ENCODE data around the gene USP47.

The USP47 gene

GRCh38 chr11:11975201-11976092 lies 133.7 kb downstream of the USP47 start:
- WGBS, 2 donors (ENCODE audit: extremely low coverage in 2 of 2, insufficient read length in 2 of 2, insufficient replicate concordance in 1 of 2) = no CpG with 5 or more reads among the region's 11 CpGs
- no peak overlapping the region for H4K8ac ChIP-seq (ENCODE audit: low read depth, low read length)
- no peak overlapping the region for H3K4me2 ChIP-seq (ENCODE audit: insufficient read depth, low read length, poor library complexity, severe bottlenecking)
- H3K4me1 ChIP-seq (ENCODE audit: control insufficient read depth in 2 of 2, insufficient read depth in 1 of 2, low read depth in 1 of 2, low read length in 2 of 2) = peaks cover 40 to 51% of the 10 kb centered on the region in 2 donors
- no peak overlapping the region for H2AFZ ChIP-seq (ENCODE audit: low read length)
- peak overlapping the region; percentile 46 for H3K18ac ChIP-seq (ENCODE audit: low read length)
- no peak overlapping the region for H3K14ac ChIP-seq (ENCODE audit: low read length)
- H3K9me3 ChIP-seq (replicated peaks in 1 of 2; ENCODE audit: control insufficient read depth in 2 of 2, insufficient read depth in 1 of 2, low read depth in 1 of 2, low read length in 2 of 2) = peaks cover 0 to 2% of the 10 kb centered on the region in 2 donors
- no peak overlapping the region for H2BK15ac ChIP-seq (ENCODE audit: low read length)
- H3K23ac ChIP-seq (ENCODE audit: low read depth, low read length, poor library complexity) = no peak overlapping the region
- no peak for DNase-seq (ENCODE audit: low spot score)
- peak overlapping the region; percentile 24 for H3K9ac ChIP-seq (ENCODE audit: low read depth, low read length, poor library complexity)
- no peaks in the 10 kb centered on the region for H3K79me1 ChIP-seq (ENCODE audit: low read depth, low read length)
- no peak overlapping the region for H2BK120ac ChIP-seq (ENCODE audit: low read depth, low read length)
- peaks cover 0 to 4% of the 10 kb centered on the region in 2 donors for H3K36me3 ChIP-seq (replicated peaks in 1 of 2; ENCODE audit: control insufficient read depth in 2 of 2, insufficient read depth in 2 of 2, low read length in 2 of 2)
- no peak overlapping the region for H3K27ac ChIP-seq (replicated peaks; ENCODE audit: low read length)
- H3K4me3 ChIP-seq (ENCODE audit: low read length in 2 of 2) = no peak overlapping the region
- no peak overlapping the region for H2AK5ac ChIP-seq (ENCODE audit: low read depth, low read length)
- no peak overlapping the region for H4K91ac ChIP-seq (ENCODE audit: low read depth, low read length, poor library complexity)
- H2BK12ac ChIP-seq (ENCODE audit: low read length) = no peak overlapping the region
- no peak overlapping the region for H3K4ac ChIP-seq (ENCODE audit: low read length)
- H2BK5ac ChIP-seq (ENCODE audit: low read length) = no peak overlapping the region
- H3K27me3 ChIP-seq (ENCODE audit: control insufficient read depth in 3 of 3, insufficient read depth in 3 of 3, low read depth in 1 of 3, low read length in 3 of 3) = no peaks in the 10 kb centered on the region

GRCh38 chr11:11976481-11977127 lies 134.8 kb downstream of the USP47 start:
- Histone ChIP-seq H3K79me1 (ENCODE audit: low read depth, low read length) (no peaks in the 10 kb centered on the region), H2AK5ac (ENCODE audit: low read depth, low read length) (no peak overlapping the region), H3K27ac (replicated peaks; ENCODE audit: low read length) (no peak overlapping the region), H3K27me3 (ENCODE audit: control insufficient read depth in 3 of 3, insufficient read depth in 3 of 3, low read depth in 1 of 3, low read length in 3 of 3) (no peaks in the 10 kb centered on the region), H2AFZ (ENCODE audit: low read length) (no peak overlapping the region), H2BK5ac (ENCODE audit: low read length) (no peak overlapping the region), H4K91ac (ENCODE audit: low read depth, low read length, poor library complexity) (no peak overlapping the region), H3K4me3 (ENCODE audit: low read length in 2 of 2) (no peak overlapping the region), H2BK120ac (ENCODE audit: low read depth, low read length) (no peak overlapping the region), H4K8ac (ENCODE audit: low read depth, low read length) (no peak overlapping the region), H3K18ac (ENCODE audit: low read length) (peak overlapping the region; percentile 32), H3K23ac (ENCODE audit: low read depth, low read length, poor library complexity) (no peak overlapping the region), H2BK12ac (ENCODE audit: low read length) (no peak overlapping the region), H3K4ac (ENCODE audit: low read length) (no peak overlapping the region), H2BK15ac (ENCODE audit: low read length) (no peak overlapping the region), H3K14ac (ENCODE audit: low read length) (no peak overlapping the region), H3K4me2 (ENCODE audit: insufficient read depth, low read length, poor library complexity, severe bottlenecking) (no peak overlapping the region), H3K36me3 (replicated peaks in 1 of 2; ENCODE audit: control insufficient read depth in 2 of 2, insufficient read depth in 2 of 2, low read length in 2 of 2) (peaks cover 0 to 4% of the 10 kb centered on the region in 2 donors), H3K9me3 (replicated peaks in 1 of 2; ENCODE audit: control insufficient read depth in 2 of 2, insufficient read depth in 1 of 2, low read depth in 1 of 2, low read length in 2 of 2) (peaks cover 2 to 5% of the 10 kb centered on the region in 2 donors), H3K9ac (ENCODE audit: low read depth, low read length, poor library complexity) (no peak overlapping the region), H3K4me1 (ENCODE audit: control insufficient read depth in 2 of 2, insufficient read depth in 1 of 2, low read depth in 1 of 2, low read length in 2 of 2) (peaks cover 38 to 39% of the 10 kb centered on the region in 2 donors)
- DNase-seq (ENCODE audit: low spot score) = no peak
- WGBS, 2 donors (ENCODE audit: extremely low coverage in 2 of 2, insufficient read length in 2 of 2, insufficient replicate concordance in 1 of 2) = no CpG with 5 or more reads among the region's 6 CpGs

- no peak overlapping the region for H2AK5ac ChIP-seq (ENCODE audit: low read depth, low read length)
- no peak overlapping the region for H2AFZ ChIP-seq (ENCODE audit: low read length)
- peaks cover 2 to 5% of the 10 kb centered on the region in 2 donors for H3K9me3 ChIP-seq (replicated peaks in 1 of 2; ENCODE audit: control insufficient read depth in 2 of 2, insufficient read depth in 1 of 2, low read depth in 1 of 2, low read length in 2 of 2)
- no peak overlapping the region for H4K8ac ChIP-seq (ENCODE audit: low read depth, low read length)
- no peak overlapping the region for H2BK5ac ChIP-seq (ENCODE audit: low read length)
- no peak overlapping the region for H3K23ac ChIP-seq (ENCODE audit: low read depth, low read length, poor library complexity)
- no peaks in the 10 kb centered on the region for H3K79me1 ChIP-seq (ENCODE audit: low read depth, low read length)
- H3K36me3 ChIP-seq (replicated peaks in 1 of 2; ENCODE audit: control insufficient read depth in 2 of 2, insufficient read depth in 2 of 2, low read length in 2 of 2) = peaks cover 0 to 4% of the 10 kb centered on the region in 2 donors
- H2BK15ac ChIP-seq (ENCODE audit: low read length) = no peak overlapping the region
- H3K4me1 ChIP-seq (ENCODE audit: control insufficient read depth in 2 of 2, insufficient read depth in 1 of 2, low read depth in 1 of 2, low read length in 2 of 2) = peaks cover 31 to 32% of the 10 kb centered on the region in 2 donors
- WGBS, 2 donors (ENCODE audit: extremely low coverage in 2 of 2, insufficient read length in 2 of 2, insufficient replicate concordance in 1 of 2) = no CpG with 5 or more reads among the region's 10 CpGs
- DNase-seq (ENCODE audit: low spot score) = no peak
- no peak overlapping the region for H4K91ac ChIP-seq (ENCODE audit: low read depth, low read length, poor library complexity)
- H2BK12ac ChIP-seq (ENCODE audit: low read length) = no peak overlapping the region
- H3K4ac ChIP-seq (ENCODE audit: low read length) = no peak overlapping the region
- no peak overlapping the region for H3K18ac ChIP-seq (ENCODE audit: low read length)
- no peak overlapping the region for H3K27ac ChIP-seq (replicated peaks; ENCODE audit: low read length)
- H3K14ac ChIP-seq (ENCODE audit: low read length) = no peak overlapping the region
- H2BK120ac ChIP-seq (ENCODE audit: low read depth, low read length) = no peak overlapping the region
- H3K9ac ChIP-seq (ENCODE audit: low read depth, low read length, poor library complexity) = no peak overlapping the region
- H3K4me3 ChIP-seq (ENCODE audit: low read length in 2 of 2) = no peak overlapping the region
- no peaks in the 10 kb centered on the region for H3K27me3 ChIP-seq (ENCODE audit: control insufficient read depth in 3 of 3, insufficient read depth in 3 of 3, low read depth in 1 of 3, low read length in 3 of 3)
- H3K4me2 ChIP-seq (ENCODE audit: insufficient read depth, low read length, poor library complexity, severe bottlenecking) = no peak overlapping the region
Observed at GRCh38 chr11:11977206-11977938, 135.6 kb downstream of the USP47 start.

All from neuronal stem cell (in vitro differentiated cells).